CD4-positive, alpha-beta T cell treated with Interleukin-4 for 1 hour (primary cell): Measurements from ENCODE around the gene FAM72B.
"Not testable (repeated sequence)": the region's sequence is repeated elsewhere in the genome, so short reads cannot be mapped to it uniquely, and the experiment has no call there.

ENCODE experiments used
- DNase-seq, 2 donors: peaks; one replicate each; pipeline ENCODE4 v3.0.0-alpha.2; 2020 to 2022

The FAM72B gene

DNA sequence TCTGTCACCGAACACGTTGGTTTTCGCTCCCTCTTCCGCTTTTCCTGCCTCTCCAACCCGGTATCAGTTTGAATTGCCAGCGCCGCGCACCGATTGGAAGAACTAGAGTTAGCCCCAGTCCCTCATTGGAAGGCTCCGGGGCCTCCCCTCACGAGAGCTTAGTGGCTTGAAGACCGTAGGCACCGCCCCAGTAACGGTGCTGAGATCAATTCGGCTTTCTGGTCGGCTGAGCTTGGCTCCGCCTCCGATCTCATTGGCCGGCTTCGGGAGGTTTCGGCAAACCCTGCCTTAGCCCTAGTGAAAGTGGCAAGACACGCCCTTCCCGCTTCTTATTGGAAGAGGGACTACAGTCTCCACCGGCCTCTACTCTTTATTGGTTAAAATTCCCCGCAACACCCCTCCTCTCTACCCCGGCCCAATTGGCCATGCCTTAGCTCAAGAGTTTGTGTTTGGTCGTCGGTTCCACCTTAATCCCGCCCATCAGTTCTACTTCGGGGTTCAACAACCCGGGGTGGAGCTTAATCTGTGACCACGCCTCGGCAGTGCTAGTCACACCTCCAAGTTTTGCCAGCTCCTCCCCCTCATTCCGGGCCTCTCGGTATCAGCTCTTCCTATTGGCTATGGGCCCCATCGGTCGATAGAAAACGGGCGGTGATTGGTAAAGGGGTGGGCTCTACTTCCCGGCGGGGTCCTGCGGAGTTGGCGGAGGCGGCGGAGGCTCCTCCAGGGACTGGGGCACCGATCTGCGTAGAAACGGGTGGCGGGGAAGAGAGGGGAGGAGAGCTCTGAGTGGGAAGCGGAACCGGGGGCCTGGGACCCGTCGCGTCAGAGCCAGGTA, at the start of gene FAM72B, which contains the start of gene SRGAP2C:
TSS of gene FAM72B (minus strand) at position 51 of the 838 bp plus-strand sequence. CDS start 851 bp downstream, outside the sequence.
TSS of gene SRGAP2C (plus strand) at position 686 of the 838 bp plus-strand sequence. CDS start 2,472 bp downstream, outside the sequence.
- peak; percentile 98 for DNase-seq

DNA sequence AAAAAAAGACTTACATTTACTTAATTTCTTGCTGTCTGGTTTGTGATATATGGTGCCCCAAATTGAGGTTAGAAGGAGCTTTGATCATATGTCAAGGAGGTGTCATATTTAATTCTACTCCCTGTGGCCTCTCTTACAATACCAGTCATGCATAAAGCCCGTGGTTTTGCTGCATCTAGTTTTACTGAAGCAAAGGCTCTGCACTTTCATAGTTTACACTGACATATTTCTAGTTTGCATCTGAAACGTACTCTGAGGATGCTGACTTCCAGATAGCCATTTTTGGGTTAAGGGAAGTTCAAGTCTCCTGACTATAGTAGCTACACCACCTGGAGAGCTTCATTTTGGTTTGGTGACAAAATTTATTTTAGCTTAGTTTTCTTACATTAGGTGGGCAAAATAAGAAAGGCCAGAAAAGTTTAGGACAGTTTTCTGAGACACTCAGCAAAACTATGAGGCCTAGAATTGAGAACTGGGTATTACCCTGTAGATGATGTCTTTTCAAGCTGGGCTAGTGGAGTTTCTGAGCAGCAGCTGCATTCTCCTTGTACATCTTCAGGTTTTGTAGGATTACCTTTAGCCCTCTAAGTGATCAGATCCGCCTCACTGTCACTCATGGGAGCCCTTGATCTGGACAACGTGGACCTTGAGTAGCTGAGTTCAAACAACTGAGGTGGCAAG, 48.4 kb upstream of the FAM72B start:
- DNase-seq: not testable (repeated sequence)

DNA sequence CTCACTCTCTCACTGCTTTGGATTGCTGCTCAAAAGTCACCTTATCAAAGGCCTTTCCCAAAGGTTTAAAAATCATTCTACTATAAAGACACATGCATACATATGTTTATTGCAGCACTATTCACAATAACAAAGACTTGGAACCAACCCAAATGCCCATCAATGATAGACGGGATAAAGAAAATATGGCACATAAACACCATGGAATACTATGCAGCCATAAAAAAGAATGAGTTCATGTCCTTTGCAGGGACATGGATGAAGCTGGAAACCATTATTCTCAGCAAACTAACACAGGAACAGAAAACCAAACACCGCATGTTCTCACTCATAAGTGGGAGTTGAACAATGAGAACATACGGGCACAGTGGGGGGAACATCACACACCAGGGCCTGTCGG, 46.5 kb upstream of the FAM72B start:
- not testable (repeated sequence) for DNase-seq

DNA sequence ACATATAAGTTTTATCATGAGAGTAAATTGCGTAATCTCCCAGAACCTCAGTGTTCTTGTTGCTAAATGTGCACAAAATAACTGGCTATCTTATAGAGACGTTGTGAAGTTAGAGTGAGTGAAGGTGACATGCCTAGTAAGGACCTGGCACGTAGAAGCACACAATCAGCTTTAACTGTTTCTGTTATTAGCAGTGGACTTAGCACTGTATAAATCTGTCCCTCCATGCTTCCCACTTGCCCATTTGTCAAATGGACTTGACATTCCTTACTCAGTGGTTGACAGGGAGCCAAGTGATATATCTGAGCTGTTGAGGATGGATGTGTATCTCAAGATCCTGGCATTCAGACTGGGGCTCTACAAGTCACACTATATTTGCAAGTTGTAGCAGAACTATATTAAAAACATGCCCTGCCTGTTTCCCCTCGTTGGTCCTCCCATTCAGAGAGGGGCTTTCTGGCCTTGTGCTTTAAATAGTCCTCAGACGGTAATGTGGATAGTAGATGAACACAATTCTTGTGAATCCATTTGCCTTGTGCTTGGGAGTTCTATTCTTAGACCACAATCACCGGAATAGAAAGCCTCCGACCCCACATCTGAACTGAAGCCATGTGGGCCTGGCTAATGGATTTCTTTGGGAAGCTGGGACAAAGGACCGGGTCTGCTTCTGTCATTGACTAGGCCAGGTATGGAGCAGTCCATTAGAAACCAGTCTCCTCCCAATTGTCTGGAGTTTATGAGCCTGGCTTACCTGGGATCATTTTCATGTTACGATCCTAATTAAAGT, 43.6 kb upstream of the FAM72B start:
- not testable (repeated sequence) for DNase-seq

DNA sequence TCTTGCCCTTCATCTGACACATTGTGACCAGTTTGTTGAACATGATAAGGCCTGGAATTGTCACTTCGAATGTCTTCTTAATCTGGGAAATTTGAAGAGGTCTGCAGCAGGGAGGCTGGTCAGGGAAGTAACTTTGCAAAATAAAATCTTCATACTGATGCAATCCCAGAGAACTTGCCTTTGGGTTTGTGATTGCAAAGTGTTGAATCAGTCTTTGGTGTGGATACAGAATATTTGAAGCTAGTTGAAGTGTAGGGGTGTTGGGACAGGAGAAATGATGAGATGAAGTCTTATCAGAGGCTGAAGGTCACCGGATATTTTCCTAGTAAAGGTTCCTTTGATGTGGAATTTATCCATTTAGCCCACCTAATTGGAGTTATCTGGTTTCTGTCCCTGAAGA, 42.8 kb upstream of the FAM72B start:
- not testable (repeated sequence) for DNase-seq

DNA sequence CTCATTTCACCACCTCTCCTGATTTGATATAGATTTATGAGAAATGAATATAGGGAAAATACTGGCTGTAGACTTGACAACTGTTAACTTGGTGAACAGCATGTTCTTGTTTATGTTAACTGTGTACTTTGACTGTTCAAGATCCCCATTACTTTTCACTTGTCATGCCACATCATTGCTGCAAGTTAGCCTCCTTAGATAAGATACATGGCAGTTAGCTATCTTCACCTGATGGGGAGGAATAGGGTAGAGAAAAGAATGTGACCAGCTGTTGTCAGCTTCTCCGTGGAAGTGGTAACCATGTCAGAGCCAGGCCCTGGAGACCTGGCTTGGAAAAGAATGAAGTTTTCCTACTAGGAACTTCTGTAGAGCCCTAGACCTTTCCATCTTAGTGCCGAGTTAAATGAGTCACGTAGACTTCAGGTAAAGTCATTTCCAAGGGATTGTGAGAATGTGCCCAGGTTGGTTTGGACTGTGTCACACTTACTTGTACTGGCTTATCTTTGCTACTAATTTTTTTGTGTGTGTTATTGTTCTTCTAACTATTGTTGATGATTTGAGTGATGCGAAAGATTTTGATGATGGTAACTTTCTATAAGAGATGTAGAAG, 42.3 kb upstream of the FAM72B start:
- not testable (repeated sequence) for DNase-seq

DNA sequence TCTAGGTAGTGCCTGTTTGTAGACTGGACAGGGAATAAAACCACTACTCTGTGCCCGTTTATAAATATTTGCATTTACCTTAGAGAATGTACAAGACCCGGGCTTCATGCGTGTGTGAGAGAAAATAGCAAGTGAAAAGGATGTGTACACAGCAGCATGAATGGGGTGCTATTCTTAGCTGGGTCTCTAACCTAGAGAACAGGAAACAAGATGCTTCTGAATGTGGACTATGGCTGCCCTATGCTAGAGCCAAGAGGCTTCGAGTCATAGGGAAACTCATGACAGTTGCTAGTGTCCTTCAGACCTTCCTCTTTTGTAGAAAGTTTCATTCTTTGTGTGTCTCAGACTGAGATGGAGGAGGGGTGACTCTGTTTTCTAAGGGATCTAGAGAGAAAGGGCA, 40.6 kb upstream of the FAM72B start:
- not testable (repeated sequence) for DNase-seq

DNA sequence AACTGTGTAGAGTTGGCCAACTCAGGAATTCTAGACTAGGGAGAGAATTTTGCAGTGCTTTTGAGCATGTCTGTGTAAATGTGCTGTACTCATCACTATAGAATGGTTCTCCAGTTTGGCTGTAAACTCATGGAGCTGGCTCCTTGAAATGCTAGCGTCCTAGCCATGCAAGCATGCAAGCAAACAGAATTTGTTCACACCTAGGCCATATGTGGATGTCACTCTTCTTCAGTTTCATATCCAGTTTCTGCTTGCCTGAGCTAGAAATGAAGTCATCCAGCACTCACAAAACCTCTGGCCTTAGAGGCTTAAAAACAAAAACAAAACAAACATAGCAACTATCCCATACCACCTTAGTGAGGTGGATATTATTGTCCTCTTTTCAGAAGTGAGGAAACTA, 37.6 kb upstream of the FAM72B start:
- peak in 1 of 2 donors; percentile 11 for DNase-seq

DNA sequence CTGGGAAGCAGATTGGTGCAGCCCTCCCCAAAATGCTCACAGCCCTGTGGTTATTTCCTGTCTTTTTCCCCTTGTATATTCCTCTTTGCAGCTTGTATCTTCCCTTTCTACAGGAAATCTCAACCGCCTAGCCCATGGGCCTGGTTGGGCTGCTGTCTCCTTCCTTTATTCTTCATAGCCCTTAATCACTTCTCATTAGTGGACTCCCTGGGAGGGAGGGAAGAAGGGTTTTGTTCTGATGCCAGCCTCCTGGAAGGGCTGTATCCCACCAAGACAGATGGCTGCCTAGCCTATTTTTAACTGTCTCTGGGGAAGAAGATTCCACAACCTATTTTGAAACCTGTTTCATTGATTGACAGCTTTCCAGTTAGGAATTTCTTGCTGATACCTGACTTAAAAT, 32.5 kb upstream of the FAM72B start:
- not testable (repeated sequence) for DNase-seq

DNA sequence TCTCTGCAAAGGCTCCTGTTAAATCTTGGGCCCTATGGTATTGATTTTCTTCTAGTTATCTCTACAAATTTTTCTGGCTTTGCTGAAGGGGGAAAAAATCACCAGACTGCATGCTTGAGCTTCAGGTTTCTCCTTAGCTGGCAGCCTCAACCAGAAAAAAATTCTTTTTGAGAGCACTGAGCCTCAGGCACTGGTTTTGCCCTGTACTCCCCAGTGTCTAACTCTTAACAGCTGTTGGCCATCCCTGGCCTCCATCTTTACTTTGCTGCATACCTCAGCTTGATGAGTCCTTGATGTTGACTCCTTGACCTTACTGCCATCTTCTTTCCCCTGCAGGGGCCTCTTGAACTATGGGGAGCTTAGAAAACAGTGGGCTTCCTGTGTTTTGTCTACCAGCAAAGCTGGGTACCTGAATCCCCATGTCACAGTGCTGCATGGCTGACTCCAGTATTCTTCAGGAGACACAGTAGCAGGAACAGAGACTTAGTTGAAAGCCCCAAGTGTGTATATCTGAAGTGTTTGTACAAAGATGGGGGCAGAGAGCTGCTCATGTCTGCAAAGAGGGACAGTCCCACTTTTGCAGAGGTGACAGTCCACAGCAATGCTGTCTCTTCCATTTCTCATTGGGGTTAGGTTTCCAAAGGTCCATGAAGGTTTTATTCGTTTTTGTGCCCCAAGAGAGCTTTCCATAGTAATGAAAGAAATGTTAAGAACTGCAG, 31.7 kb upstream of the FAM72B start:
- DNase-seq: not testable (repeated sequence)

DNA sequence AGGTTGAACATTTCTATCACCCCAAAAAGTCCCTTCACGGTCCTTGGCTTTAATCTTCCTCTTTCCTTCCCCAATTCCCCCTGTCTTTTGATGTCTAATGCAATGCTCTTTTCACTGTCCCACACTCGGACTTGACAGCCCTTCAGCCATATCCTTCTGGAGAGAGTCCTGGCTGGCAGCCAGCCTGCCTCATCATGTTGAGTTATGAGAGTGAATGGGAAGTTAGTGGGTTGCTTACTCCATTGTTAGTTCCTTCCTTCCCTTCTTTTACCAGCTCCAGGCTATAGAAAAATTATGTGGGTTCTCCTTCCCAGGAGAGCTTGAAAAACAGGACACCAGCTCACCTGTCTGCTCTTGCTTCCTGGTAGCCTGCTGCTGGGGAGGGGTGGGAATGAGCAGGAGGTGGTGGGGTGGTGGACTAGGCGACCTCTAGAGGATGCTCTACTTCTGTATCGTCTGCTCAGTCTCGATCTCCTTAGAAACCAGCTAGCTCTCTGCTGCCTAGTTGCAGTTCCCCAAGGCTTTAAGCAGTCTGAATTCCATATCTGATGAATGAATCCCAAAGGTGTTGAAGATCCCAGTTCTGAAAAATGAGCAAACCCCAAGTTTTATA, 30.5 kb upstream of the FAM72B start:
- DNase-seq: not testable (repeated sequence)

DNA sequence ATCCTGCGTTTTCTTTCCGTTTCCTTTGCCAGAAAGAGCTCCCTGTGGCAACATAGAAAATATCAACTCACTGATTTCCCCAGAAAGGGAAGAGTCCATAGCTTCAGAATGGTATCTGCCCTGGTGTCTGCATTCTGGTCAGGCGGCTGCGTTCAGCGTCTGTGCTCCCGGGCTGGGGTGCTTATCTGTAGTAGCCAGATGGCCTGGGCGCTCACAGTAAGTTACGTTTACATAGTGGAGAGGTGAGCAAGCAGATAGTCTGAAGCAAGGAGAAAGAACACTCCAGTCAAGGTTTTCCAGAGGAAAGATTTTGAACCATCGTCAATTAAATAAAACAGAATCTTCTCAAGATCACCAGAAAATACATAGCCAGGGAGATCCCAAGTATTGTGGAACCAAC, 29.4 kb upstream of the FAM72B start:
- DNase-seq: not testable (repeated sequence)

DNA sequence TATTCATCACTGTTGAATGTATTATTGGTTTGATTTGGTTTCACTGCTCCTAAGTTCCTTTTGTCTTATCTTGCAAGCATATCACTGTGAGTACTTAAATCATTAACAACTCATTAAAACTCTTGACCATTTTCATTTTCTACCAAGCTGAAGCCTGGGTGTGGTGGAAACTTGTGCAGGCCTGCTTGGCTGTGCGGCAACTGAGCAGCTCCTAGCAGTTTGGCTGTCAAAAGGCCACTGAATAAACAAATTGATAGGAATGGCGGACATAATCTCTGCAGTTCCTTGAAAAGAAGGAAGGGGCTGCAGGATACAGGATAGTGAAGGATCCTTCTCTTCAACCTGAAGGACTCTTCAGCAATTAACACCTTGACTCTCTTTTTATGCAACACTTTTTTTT, 26.6 kb upstream of the FAM72B start:
- DNase-seq: not testable (repeated sequence)

DNA sequence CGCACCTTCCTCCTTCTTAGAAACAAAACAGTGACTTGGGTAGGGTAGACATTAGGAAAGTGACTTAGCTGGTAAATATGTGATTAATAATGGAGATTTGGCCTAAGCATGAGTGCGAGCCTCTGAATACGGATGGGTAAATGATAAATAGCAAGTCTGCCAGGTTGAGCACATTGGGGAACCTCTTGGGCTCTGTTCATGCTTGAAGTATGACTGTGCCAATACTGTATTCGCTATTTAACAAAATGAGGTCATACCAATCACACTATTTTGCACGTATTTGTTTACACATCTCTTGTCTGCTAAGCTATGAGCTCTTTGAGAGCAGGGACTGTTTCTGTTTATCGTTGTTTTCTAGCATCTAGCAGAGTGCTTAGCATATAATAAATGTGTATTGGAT, 24.2 kb upstream of the FAM72B start:
- not testable (repeated sequence) for DNase-seq

DNA sequence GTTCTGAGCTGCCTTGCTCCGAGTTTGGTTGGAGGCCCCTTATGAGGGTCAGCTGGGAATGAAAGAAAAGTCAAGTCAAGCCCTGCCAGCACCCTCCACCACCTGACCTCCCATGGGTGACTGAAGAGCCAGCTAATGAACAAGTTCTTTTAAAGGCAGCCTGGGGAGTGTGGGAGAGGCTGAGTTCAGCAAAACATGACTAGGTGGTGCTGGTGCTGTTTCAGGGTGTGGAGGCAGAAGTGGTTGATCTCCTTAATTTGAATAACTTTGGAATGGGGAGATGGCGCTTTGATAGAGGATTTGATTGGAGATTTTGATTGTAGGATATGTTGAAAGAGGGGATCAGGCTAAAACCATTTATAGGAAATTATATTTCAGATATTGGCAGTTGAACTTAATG, 23.2 kb upstream of the FAM72B start:
- not testable (repeated sequence) for DNase-seq

DNA sequence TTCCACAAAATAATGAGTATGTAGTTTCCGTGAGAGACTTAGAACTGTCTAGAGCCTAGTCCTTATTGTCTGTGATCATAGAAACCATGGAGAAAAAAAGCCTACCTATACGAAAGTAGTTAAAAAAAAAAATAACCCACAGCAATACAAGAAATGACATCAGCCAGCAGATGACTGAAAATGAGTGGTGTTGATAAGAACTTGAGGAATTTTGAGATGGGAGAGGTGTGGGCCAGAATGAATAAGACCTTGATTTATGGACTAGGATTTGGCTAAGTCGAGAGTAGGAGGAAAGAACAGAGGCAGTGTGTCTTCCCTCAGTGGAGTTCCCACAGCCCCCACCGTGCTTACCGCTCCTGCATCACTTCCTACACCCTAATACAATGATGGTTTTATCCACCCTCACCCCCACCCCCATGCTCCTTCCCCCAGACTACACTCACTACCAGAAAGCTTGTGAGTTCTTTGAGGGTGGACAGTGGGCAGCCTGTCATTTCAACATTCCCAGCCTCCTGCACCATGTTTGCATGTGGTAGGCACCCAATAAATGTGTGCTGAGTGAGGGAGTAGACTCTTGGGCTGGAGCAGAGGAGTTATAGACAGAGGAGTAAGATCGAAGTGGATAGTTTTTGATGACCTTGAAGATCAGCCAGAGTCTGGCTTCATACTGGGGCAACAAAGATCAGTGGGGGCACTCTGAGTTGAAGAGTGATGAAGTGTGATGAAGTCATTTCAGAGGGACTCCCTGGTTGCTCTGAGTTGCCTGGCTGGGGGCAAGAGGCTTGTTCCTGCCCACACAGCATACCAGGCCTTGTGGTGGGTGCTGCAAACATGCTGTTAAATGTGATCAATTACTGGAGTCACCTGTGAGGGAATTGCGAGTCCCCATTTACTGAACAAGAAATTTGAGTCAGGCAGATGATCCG, 21.9 kb upstream of the FAM72B start:
- not testable (repeated sequence) for DNase-seq

DNA sequence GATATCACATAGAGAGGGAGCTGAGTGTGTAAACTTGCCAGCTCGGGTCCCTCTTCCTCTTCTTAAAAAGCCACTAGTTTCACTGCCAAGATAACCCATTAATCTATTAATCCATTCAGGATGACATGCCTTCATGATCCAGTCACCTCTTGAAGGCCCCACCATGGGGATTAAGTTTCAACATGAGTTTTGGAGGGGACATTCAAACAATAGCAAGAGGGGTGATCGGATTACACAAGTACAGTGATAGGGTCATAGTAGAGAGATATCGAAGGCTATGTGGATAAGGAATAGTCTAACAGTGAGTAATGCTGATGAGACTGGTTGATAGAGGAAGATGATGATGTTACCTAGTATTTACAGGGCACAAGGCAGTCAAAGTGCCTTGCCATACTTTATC, 18.8 kb upstream of the FAM72B start:
- DNase-seq: not testable (repeated sequence)

DNA sequence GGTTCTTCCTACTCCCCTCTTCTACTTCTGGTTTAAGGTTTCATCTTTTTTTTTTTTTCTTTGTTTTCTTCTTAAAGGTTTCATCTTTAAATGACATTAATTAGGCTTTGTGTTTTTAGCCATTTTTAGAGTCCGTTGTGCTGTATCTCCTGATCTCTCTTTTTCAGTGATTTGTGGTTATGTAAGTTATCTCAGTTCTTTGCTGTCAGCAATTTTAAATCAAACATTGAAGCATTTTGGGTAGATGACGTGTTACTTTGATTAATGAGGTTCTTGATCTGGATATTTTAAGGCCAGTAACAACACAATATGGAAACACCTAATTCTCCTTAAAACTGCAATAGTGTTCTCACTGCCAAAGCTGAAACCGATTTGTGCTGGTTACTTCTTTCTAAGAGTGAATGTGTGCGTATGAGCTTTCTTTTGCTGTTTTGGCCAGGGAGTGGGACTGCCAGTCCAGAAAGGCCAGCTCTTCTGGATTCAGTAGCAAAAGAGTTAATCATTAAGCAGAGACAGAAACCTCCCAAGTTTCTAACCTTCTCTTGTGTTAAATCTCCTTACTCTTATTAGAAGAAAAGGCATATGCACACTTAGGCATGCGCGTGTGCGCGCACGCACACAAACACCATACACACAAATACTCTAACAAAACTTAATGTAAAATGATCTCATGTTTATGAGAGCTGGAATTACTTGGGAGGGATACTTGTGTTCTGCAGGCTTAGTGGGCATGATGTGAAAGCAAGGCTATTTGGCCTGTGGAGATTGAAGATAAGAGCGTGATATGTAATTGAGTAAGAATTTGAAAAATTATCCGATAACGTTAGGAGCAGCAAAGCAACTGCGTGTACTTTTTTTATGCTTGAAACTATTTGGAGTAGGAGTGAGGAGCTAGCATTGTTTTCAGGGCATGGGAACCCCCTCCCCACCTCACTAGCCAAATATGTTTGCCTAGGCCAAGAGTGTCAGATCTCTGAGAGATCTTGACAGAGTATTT, 17.1 kb upstream of the FAM72B start:
- not testable (repeated sequence) for DNase-seq

DNA sequence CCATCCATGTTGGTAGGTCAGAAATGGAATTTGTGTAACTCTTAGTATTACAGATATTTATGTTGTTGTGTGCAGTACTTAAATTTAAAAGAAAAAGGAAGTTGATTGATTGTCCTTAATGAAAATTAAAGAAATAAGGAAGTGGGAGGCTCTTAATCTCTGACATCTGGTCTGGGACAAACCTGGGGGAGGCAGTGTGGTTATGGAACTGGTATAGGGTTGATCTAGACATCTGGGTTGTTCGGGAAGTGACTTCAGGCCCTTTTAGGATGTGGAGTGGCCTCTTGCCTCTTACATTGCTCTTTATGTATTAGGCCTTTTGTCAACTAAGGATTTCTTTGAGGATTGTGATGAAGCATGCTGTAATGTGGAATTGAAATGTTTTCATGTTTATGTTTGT, 16.1 kb upstream of the FAM72B start:
- not testable (repeated sequence) for DNase-seq
